K562 (cell line): ENCODE results near the gene FBN3. TPM values are rescaled to one million over a fixed set of nuclear protein-coding genes. Genes with fewer than 3 reads are reported as not detected.

Experiments used
- ADNP ChIP-seq: fragments of 200-800 bp; sonication (Bioruptor generic); IDR thresholded peaks from 2 replicates; pipeline ENCODE4 v1.6.1; 2016; ENCODE audit warnings: missing genetic modification characterization, missing compliant biosample characterization
- ARNT ChIP-seq, 2 experiments: fragments of 450-650 bp; IDR thresholded peaks; 2 replicates each; pipeline ENCODE4 v1.6.1; 2016; ENCODE audit warnings: mild to moderate bottlenecking in 1 of 2
- BCOR ChIP-seq: fragments of 450-650 bp; IDR thresholded peaks from 2 replicates; pipeline ENCODE4 v1.6.1; 2016
- COPS2 ChIP-seq: fragments of 450-650 bp; conservative IDR thresholded peaks from 2 replicates; pipeline ENCODE4 v1.6.1; 2016; ENCODE audit warnings: mild to moderate bottlenecking, moderate library complexity
- ETS2 ChIP-seq: IDR thresholded peaks from 2 replicates; pipeline ENCODE4 v1.6.1; 2016; ENCODE audit warnings: borderline replicate concordance, missing genetic modification characterization, mild to moderate bottlenecking, moderate library complexity, missing compliant biosample characterization; ENCODE audit not compliant: poor library complexity, severe bottlenecking
- ID3 ChIP-seq, 2 experiments: fragments of 250-450 bp in 1 of 2; fragments of 450-650 bp in 1 of 2; sonication (Bioruptor Pico) in 1 of 2; IDR thresholded peaks; 2 replicates each; pipeline versions ENCODE4 v1.6.1 to v1.8.0; 2016 to 2021; ENCODE audit warnings: mild to moderate bottlenecking in 2 of 2, moderate library complexity in 2 of 2, missing compliant biosample characterization in 1 of 2, missing genetic modification characterization in 1 of 2
- LCOR ChIP-seq: sonication (generic); formaldehyde crosslinking; IDR thresholded peaks from 2 replicates; pipeline ENCODE4 v1.8.0; 2022; ENCODE audit warnings: mild to moderate bottlenecking, missing genetic modification reagents
- PRDM10 ChIP-seq: fragments of 450-650 bp; IDR thresholded peaks from 2 replicates; pipeline ENCODE4 v1.6.1; 2018; ENCODE audit not compliant: partially characterized antibody
- REST ChIP-seq, 2 experiments: fragments of 450-650 bp; formaldehyde crosslinking in 1 of 2; IDR thresholded peaks; 2 replicates each; pipeline versions ENCODE4 v1.4.0 to v1.6.1; 2014 to 2020; ENCODE audit warnings: mild to moderate bottlenecking in 2 of 2, borderline replicate concordance in 1 of 2, low read depth in 1 of 2
- RFX5 ChIP-seq: IDR thresholded peaks from 2 replicates; pipeline ENCODE4 v1.6.1; 2011; ENCODE audit warnings: low read depth, mild to moderate bottlenecking, improper control_type of control experiment, low read length
- TAF15 ChIP-seq: fragments of 200-400 bp; formaldehyde crosslinking; IDR thresholded peaks from 2 replicates; pipeline ENCODE4 v1.6.1; 2017; ENCODE audit warnings: mild to moderate bottlenecking, low read depth, low read length, moderate library complexity
- ZBTB7A ChIP-seq: IDR thresholded peaks from 2 replicates; pipeline ENCODE4 v1.6.1; 2011; ENCODE audit warnings: low read depth, mild to moderate bottlenecking, low read length, moderate library complexity, borderline replicate concordance; ENCODE audit not compliant: control insufficient read depth
- ZNF175 ChIP-seq: fragments of 200-800 bp; sonication (Bioruptor generic); IDR thresholded peaks from 2 replicates; pipeline ENCODE4 v1.6.1; 2016; ENCODE audit warnings: low read depth, mild to moderate bottlenecking, missing genetic modification characterization, missing compliant biosample characterization
- polyA plus RNA-seq, 8 experiments: library from polyadenylated mRNA; depleted of rRNA in 4 of 8; stranded (reverse) in 5 of 8; unstranded in 3 of 8; fragments of >200 nt; fragmentation: Nextera tagmentation in 2 of 8; fragmentation: Illumina TruSeq in 1 of 8; extraction: Ambion mirVana in 2 of 8; extraction: Trizol in 1 of 8; gene quantifications; 2 replicates each; pipeline versions ENCODE4 v1.2.1 to v1.2.3, GENCODE V29; 2011 to 2014; ENCODE audit warnings: inconsistent platforms in 1 of 8, missing spikeins in 1 of 8
- total RNA-seq, 7 experiments: library from RNA; depleted of rRNA in 6 of 7; stranded (reverse); fragments of >200 nt in 6 of 7; fragmentation: Illumina TruSeq in 2 of 7; extraction: Trizol in 2 of 7; gene quantifications; 2 replicates each; pipeline versions ENCODE4 v1.2.1 to v1.2.3, GENCODE V29; 2011 to 2021; ENCODE audit warnings: low replicate concordance in 1 of 7

FBN3 gene
- total and polyA plus RNA-seq, 9 of the 15 experiments (the other 6 are each of a cell fraction or from before 2014, with no cell fraction given): under 0.01 to 0.29 (median 0.01) TPM; not detected in 4

GRCh38 chr19:8148410-8149260 lies 757 bp downstream of the FBN3 start (continued):
- no peak for TF ChIP-seq REST (IDR thresholded peaks at IDR 0.05; ENCODE audit: borderline replicate concordance)
- no peak for TF ChIP-seq REST (CRISPR knock-in tag; IDR thresholded peaks at IDR 0.05; ENCODE audit: low read depth)
- peak; percentile 98 for TF ChIP-seq BCOR
- no peak for TF ChIP-seq ZNF175 (CRISPR knock-in tag)
- TF ChIP-seq TAF15: no peak
- TF ChIP-seq COPS2: no peak
- no peak for TF ChIP-seq ID3 (CRISPR knock-in tag; IDR thresholded peaks at IDR 0.05)
- no peak for TF ChIP-seq ID3 (tag; IDR thresholded peaks at IDR 0.05)
- no peak for TF ChIP-seq LCOR
- peak; percentile 39; the same call in 1 of the 2 replicates for TF ChIP-seq ZBTB7A
- no peak for TF ChIP-seq ETS2
- 0 out of 4 replicates have a peak, but pooled peaks of 1 of the 2 experiments have one; percentile 21 for TF ChIP-seq ARNT (IDR thresholded peaks at IDR 0.05)
- no peak for TF ChIP-seq RFX5
- TF ChIP-seq ADNP (tag): peak; percentile 82; the same call in 1 of the 2 replicates
- TF ChIP-seq PRDM10: no peak
